Left lobe of liver (tissue), 2 donors: ENCODE data around the gene ZNF785. TPM values are rescaled to one million over a fixed set of nuclear protein-coding genes. Genes with fewer than 3 reads are reported as not detected.
"Not testable (repeated sequence)": the region's sequence is repeated elsewhere in the genome, so short reads cannot be mapped to it uniquely, and the experiment has no call there.

Source experiments
- ATAC-seq: fragments of 200-7000 bp; cut with Tn5 transposase; one replicate; pipeline ENCODE4 v1.9.1; 2020; ENCODE audit warnings: mild to moderate bottlenecking, moderate library complexity
- DNase-seq: peaks from one replicate; pipeline ENCODE4 v3.0.0-alpha.2; 2020; ENCODE audit warnings: low spot score
- total RNA-seq: library from RNA; stranded (reverse); gene quantifications from one replicate; pipeline ENCODE4 v1.2.1, GENCODE V29; 2021
- donor health status: DM: no; HTN: no; CAD: no; lungs with moderate emphysema.
- donor health status: DM: no; HTN: yes; CAD: no.

Gene ZNF785
- total RNA-seq, 1 donor from 2014 or later: 11.8 TPM

- DNase-seq: peak; percentile 83
- ATAC-seq: peak; percentile 86
Measured at GRCh38 chr16:30603945-30604315, 18.4 kb upstream of the ZNF785 start.

- ATAC-seq (no peak), DNase-seq (no peak)
Measured at GRCh38 chr16:30602616-30603277, 17.2 kb upstream of the ZNF785 start.

GRCh38 chr16:30601966-30602365 lies 16.5 kb upstream of the ZNF785 start:
- ATAC-seq: no peak

GRCh38 chr16:30600929-30601328 lies 15.4 kb upstream of the ZNF785 start:
- ATAC-seq (no peak), DNase-seq (no peak)

More at GRCh38 chr16:30601966-30602365, 16.5 kb upstream of the ZNF785 start:
- DNase-seq: no peak

DNA sequence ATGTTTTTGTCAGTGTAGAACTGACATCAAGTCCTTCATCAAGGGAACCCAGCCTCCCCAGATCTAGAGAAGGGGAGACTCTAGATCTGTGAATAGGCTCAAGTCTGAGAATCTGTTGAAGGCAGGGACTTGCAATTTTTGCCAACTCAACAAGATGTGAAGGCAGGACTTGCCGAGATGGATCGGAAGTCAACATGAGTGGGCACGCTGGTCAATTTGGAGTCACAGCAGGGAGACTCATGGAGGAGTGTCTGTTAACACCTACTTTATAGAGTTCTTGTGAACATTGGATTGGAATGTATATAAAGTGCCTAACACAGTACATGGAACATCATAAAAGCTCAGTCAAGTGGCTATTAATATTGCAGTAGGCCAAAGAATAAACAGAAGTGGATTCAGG lies 14.7 kb upstream of the ZNF785 start:
- DNase-seq (no peak), ATAC-seq (no peak)

DNA sequence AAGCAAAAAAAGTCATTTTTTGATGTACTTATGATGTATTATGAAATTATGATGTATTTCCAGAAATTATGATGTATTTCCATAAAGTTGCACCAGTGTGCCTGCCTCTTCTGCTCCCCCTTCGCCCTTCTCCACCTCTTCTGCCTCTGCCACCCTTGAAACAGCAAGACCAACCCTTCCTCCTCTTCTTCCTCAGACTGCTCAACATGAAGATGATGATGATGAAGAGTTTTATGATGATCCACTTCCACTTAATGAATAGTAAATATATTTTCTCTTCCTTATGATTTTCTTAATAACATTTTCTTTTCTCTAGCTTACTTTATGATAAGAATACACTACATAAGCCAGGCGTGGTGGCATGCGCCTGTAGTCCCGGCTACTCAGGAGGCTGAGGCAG lies 7.4 kb upstream of the ZNF785 start:
- DNase-seq: no peak
- ATAC-seq: no peak

GRCh38 chr16:30590869-30591268 lies 5.4 kb upstream of the ZNF785 start:
- DNase-seq, ATAC-seq: not testable (repeated sequence)

DNA sequence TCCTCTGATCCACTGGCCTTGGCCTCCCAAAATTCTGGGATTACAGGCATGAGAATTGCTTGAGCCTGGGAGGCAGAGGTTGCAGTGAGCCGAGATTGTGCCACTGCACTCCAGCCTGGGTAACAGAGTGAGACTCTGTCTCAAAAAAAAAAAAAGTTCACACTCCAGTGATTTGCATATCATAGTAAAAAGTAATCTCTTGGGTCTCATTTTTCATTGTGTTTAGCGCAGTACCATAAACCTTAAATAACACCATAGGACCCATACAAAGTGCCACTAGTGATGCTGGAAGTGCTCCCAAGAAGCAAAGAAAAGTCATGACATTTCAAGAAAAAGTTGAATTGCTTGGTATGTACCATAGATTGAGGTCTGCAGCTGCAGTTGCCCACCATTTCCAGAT lies 4.1 kb upstream of the ZNF785 start:
- not testable (repeated sequence) for DNase-seq, ATAC-seq

GRCh38 chr16:30588651-30589050 lies 3.2 kb upstream of the ZNF785 start:
- DNase-seq (no peak), ATAC-seq (no peak)

GRCh38 chr16:30585022-30585399 lies 486 bp downstream of the ZNF785 start:
- DNase-seq (no peak), ATAC-seq (no peak)

DNA sequence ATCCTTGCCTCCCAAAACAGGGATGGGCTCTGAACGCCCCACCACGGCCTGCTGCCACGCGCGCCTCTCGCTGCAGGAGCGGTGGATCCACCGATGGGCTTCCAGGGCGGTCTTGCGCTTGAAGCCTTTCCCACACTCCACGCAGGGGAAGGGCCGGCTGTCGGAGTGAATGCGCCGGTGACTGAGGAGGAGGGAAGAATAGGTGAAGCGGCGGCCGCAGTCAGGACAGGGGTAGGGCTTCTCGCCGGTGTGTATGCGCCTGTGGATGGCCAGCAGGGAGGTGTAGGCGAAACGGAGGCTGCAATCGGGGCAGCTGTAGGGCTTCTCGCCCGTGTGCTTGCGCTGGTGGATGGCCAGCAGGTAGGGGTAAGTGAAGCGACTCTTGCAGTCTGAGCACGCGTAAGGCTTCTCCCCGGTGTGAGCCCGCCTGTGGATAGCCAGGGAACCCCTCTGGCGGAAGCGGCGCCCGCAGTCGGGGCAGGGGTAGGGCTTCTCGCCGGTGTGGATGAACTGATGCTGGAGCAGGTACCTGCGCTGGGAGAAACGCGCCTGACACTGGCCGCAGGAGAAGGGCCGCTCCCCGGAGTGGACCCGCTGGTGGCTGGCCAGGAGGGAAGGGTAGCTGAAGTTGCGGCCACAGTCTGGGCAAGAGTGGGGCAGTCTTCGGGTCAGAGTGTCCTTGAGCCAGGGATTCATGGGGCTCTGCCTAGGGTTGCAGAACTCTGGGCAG lies 2.7 kb downstream of the ZNF785 start:
- no peak for DNase-seq
- ATAC-seq: no peak

DNA sequence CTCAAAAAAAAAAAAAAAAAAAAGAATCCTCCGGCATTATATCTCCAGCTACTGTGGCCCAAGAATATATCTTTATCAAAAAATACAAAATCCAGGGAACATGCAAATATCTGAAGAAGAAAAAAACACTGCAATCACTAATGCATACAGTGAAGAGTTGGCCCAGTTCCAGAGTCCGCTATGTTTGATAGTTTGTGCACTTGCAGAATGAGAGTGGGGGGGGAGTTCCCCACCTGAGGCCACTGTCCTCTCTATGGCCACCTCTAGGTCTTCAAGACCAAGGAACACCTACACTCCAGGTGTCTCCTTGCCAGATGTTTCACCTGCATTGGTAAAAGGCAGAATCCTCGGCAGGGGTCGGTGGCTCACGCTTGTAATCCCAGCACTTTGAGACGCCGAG lies 4.0 kb downstream of the ZNF785 start:
- DNase-seq (no peak), ATAC-seq (no peak)

- DNase-seq (no peak), ATAC-seq (no peak)
Measured at GRCh38 chr16:30574678-30575077, 10.8 kb downstream of the ZNF785 start.

DNA sequence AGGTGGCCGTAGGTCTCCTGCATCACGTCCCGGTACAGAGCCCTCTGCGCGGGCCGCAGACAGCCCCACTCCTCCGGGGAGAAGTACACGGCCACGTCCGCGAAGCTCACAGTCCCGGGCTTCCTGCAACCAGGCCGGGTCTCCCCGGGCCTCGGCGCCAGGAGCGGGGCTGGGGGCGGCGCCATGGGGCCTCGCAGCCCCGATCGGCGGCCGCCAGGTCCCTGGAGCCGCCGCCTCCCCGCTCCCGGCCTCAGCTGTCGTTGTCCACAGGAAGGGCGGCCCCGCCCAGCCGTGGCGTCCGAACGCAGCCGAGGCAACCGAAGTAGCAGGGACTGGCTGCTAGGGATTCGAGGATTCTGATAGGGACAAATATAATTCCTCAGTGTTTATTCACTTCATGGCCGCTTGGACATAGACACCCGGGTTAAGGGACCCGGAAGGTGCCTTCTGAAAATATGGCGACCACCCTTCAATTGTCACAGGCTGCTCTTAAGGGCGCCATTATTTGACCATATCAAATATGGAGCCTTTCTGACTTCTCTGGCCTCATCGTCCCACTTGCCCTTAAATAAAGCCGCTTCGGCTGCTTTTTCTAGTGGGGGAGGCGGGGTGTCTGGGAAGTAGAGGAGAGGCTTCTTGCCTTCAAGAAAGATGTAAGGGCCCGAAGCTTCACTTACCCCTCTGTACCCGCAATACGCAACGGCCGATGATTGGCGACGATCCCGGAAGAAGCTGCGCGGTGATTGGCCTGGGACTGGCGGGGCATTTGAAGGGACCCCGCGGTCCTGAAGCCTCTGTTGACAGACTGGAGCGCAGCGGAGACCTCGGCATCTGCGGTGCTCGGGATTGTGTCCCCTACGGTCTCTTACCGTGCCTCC lies 13.8 kb downstream of the ZNF785 start, which contains the start of gene ZNF688:
TSS of gene ZNF688 (minus strand) at position 270 of the 878 bp plus-strand sequence. CDS start at position 185, 85 bp downstream.
- peak; percentile 89 for DNase-seq
- ATAC-seq: peak; percentile 86

DNA sequence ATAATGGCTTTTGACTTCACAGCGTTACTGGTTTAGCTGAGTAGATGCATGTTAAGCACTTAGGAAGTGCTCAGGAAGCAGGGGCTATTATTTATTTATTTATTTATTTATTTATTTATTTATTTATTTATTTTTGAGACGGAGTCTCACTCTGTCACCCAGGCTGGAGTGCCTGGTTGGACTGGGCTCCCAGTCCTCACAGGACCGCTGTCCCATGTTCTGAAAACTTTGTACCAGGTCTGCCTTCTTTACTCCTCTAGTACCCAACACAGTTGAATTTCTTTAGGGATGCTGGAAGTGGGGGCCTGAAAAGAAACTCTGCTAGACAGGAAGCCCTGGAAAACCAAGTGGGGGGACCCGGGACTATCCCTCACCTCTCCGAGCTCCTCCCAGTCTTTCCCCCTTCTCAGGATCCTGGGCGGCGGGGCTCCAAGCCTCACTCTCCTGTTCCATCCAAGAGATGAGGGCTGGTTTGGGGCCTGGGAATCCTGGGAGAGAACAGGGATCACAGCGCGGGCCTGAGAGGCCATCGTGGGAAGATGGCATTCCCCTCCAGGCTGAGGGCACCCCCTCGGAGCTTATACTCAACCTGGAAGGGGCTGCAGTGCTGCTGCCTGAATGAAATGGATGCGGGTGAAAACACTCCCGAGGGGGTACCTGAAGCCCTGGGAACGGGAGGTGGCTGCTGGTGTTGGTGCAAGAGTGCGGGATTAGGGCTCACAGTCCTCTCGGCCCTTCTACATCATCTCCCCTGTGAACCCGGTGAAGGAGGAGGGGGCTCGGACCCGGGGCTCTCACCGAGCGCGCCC lies 14.7 kb downstream of the ZNF785 start:
- DNase-seq: peak; percentile 55
- ATAC-seq: peak; percentile 16

GRCh38 chr16:30569746-30570635 lies 15.5 kb downstream of the ZNF785 start:
- ATAC-seq: no peak
- DNase-seq: no peak

GRCh38 chr16:30569281-30569680 lies 16.2 kb downstream of the ZNF785 start:
- no peak for ATAC-seq
- DNase-seq: no peak

DNA sequence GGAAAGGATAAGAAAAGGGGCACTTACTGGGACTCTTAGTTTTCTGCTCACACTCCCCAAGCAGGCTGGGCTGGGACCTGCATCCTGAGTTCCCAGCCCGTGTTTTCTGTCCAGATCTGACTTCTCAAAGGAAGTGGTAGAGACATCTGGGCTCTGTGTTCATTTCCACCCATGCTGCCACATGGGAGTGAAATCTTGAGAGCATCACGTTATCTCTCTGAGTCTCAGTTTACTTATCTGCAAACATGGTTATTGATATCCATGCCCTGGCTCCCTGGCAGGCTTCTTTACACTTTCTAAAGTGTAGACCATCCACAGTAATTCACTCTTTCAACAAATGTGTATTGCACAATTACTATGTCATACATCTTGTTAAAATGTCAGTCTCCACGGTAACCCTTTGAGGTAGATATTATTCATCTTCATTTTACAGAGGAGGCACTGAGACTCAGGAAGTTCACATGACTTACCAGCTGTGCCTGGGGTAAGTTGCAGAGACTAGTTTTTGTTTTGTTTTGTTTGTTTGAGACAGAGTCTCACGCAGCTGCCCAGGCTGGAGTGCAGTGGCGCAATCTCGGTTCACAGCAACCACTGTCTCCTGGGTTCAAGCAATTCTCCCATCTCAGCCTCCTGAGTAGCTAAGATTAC lies 17.4 kb downstream of the ZNF785 start:
- DNase-seq (no peak), ATAC-seq (no peak)
